Subcutaneous abdominal adipose tissue (tissue), 5 donors: ENCODE measurements around the gene LYPD6B.

Experiments used
- H3K27ac ChIP-seq: one replicate; pipeline ENCODE4 v1.7.0; 2013; ENCODE audit warnings: low read depth, mild to moderate bottlenecking, inconsistent platforms, low read length, moderate library complexity
- H3K27me3 ChIP-seq, 5 donors: one replicate each; pipeline ENCODE4 v1.7.0; 2013; ENCODE audit warnings: low read length in 5 of 5, inconsistent platforms in 1 of 5; ENCODE audit not compliant: control insufficient read depth in 5 of 5, insufficient read depth in 4 of 5
- H3K36me3 ChIP-seq, 5 donors: one replicate each; pipeline ENCODE4 v1.7.0; 2013; ENCODE audit warnings: low read length in 5 of 5; ENCODE audit not compliant: control insufficient read depth in 5 of 5, insufficient read depth in 5 of 5
- H3K4me1 ChIP-seq, 5 donors: one replicate each; pipeline ENCODE4 v1.7.0; 2013; ENCODE audit warnings: low read length in 5 of 5, mild to moderate bottlenecking in 3 of 5, moderate library complexity in 1 of 5; ENCODE audit not compliant: control insufficient read depth in 5 of 5, insufficient read depth in 5 of 5
- H3K4me3 ChIP-seq, 5 donors: one replicate each; pipeline ENCODE4 v1.7.0; 2013; ENCODE audit warnings: low read length in 5 of 5, low read depth in 1 of 5
- H3K9ac ChIP-seq, 5 donors: one replicate each; pipeline ENCODE4 v1.7.0; 2013; ENCODE audit warnings: low read length in 5 of 5, mild to moderate bottlenecking in 4 of 5, moderate library complexity in 3 of 5
- H3K9me3 ChIP-seq, 5 donors: one replicate each; pipeline ENCODE4 v1.7.0; 2013; ENCODE audit warnings: low read length in 5 of 5; ENCODE audit not compliant: control insufficient read depth in 5 of 5
- donor health status: healthy.
- donor health status: healthy.
- donor health status: healthy.
- donor health status: healthy.
- donor health status: healthy.

The LYPD6B gene

DNA sequence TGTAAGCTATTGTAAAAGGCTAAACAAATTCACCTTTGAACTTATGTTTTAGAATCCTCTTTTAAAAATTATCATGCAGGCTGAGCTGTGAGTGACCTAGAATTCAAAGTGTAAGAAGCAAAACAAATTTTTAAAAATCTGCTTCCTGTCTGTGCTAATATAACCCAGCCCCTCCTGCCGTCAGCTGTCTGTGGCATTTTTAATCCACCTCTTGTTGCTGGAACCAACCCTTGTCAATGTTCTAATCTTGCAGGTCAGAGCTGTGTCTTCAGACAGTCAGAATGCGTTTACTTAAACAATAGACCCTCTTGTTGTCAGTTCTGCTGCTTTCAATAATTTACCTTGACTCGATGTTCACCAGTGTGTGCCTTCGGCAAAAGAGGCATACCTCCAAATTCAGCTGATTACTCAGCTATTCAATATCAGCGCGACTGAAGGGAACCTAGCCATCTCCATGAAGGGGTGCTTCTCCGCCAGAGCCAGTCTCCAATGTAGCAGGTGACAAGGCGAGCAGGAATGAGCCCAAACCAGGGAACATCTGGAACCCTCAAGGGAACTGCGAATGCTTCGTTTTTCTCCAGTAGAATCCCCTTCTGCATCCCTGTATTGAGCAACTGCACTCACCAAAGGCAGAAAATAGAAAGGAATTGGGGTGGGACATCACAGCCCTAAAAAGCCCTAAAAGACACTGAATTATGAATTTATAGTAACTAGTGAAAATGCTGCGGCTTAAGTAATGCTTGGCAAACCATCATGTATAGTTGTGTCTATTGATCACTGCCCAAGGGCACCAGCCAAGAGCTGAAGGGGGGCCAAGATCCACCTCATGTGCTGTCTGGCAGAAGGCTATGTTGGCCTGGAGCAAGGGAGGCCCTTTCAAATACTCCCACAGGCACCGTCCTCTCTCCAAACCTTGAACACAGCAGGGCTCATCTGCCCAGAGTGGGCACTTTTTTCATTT lies 62.5 kb downstream of the LYPD6B start:
- Histone ChIP-seq H3K9ac (no peak overlapping the region), H3K27ac (no peak overlapping the region), H3K4me3 (no peak overlapping the region), H3K4me1 (peaks cover 0 to 11% (median 8%) of the 10 kb centered on the region in 5 donors), H3K36me3 (no peaks in the 10 kb centered on the region), H3K27me3 (no peaks in the 10 kb centered on the region), H3K9me3 (no peaks in the 10 kb centered on the region)

DNA sequence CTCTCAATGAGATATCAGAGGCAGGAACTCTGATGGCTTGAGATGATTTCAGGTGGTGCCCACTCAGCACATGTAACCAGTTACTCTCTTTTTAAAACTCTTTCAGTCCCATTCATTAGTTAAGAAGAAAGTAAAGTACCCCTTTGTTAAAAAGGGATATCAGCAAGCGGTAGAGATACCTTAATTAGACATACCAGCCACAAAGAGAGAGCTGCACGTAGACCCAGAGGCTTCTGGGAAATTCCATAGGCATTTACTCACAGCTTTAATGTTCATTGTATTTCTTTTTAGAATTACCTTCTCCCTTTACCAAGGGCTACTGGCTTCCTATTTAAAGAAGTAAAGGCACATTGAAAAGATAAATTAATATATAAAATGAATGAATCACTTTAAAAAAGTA lies 63.3 kb downstream of the LYPD6B start:
- H3K9ac ChIP-seq: no peak overlapping the region
- H3K36me3 ChIP-seq: no peaks in the 10 kb centered on the region
- H3K27me3 ChIP-seq: no peaks in the 10 kb centered on the region
- no peak overlapping the region for H3K27ac ChIP-seq
- no peak overlapping the region for H3K4me3 ChIP-seq
- H3K9me3 ChIP-seq: no peaks in the 10 kb centered on the region
- H3K4me1 ChIP-seq: peaks cover 0 to 11% (median 8%) of the 10 kb centered on the region in 5 donors

DNA sequence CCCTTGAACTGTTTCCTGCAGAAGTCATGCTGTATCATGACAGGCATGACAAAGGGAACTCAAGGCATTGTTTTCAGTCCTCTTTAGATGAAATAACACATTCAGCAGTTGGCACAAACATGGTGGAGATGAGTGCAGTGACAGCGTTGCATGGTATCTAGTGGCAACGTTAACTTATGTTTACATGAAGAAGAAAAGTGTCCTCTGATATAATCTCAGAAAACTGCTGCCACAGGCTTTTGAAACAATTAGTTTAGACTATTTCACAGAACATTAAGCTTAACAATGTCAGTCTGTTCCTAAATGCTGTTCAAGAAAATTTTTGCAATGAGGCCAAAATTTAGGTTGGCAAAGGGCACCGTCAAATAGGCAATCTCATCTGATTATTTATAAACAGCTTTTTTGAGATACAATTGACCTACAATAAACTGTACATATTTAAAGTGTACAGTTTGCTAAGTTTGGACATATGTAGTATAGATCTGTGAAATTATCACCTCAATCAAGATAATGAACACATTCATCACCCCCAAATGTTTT lies 64.7 kb downstream of the LYPD6B start:
- Histone ChIP-seq H3K27ac (no peak overlapping the region), H3K4me1 (peaks cover 0 to 11% (median 8%) of the 10 kb centered on the region in 5 donors), H3K36me3 (no peaks in the 10 kb centered on the region), H3K9me3 (no peaks in the 10 kb centered on the region), H3K27me3 (no peaks in the 10 kb centered on the region), H3K4me3 (no peak overlapping the region), H3K9ac (no peak overlapping the region)

DNA sequence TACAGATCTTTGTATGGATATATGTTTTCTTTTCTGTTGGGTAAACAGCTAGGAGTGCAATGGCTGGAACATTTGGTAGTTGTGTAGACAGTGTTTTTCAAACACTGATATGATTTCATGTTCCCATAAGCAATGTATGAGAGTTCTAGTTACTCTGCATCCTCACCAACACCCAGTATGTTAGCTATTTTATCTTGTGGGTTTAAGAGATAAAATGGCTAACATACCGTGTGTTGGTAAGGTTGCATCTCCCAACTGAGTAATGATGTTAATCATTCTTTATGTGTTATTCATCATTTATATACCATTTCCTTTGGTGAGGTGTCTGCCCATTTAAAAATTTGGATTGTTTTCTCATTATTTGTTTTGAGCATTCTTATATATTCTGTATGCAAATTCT lies 65.7 kb downstream of the LYPD6B start:
- Histone ChIP-seq H3K4me1 (peaks cover 0 to 8% (median 6%) of the 10 kb centered on the region in 5 donors), H3K27me3 (no peaks in the 10 kb centered on the region), H3K27ac (no peak overlapping the region), H3K36me3 (no peaks in the 10 kb centered on the region), H3K9me3 (no peaks in the 10 kb centered on the region), H3K9ac (no peak overlapping the region), H3K4me3 (no peak overlapping the region)

DNA sequence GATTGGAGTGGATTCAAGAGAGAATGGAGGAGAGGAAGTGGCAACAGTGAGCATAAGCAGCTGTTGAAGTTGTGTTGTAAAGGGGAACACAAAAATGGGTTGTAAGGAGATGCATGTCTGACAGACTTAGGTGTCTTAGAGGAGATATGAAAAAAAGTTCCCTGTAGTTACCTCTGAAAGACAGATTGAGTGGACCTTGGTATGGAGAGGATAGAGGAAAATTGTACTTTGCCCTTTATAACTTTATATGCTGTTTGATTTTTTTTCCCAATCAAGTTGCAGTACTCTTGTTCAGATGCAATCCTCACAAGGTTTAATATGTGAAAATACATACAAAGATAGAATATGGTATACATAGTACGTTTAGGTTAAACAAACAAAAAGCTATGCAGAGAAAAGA lies 73.6 kb downstream of the LYPD6B start:
- Histone ChIP-seq H3K36me3 (no peaks in the 10 kb centered on the region), H3K4me3 (no peak overlapping the region), H3K27ac (no peak overlapping the region), H3K9ac (no peak overlapping the region), H3K4me1 (no peaks in the 10 kb centered on the region), H3K27me3 (no peaks in the 10 kb centered on the region), H3K9me3 (peaks cover 0 to 5% (median 0%) of the 10 kb centered on the region in 5 donors)

DNA sequence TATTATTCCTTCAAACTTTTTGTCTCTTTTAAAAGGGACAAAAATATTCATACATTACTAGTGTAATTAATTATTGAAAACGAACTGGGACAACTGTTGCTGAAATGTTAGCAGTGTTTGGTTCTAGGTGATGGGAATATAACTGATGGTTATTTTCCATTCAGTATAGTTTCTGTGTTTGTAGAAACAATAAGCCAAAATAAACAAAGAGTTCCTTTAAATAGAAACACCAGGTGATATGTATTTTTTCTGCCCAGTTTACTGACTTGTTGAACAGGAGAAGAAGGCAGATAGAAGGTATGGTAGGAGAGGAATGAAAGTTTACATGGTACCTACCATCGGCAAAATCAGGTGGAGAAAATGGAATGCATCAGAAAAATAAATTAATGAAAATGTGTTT lies 74.2 kb downstream of the LYPD6B start:
- no peak overlapping the region for H3K27ac ChIP-seq
- H3K4me1 ChIP-seq: no peaks in the 10 kb centered on the region
- no peaks in the 10 kb centered on the region for H3K36me3 ChIP-seq
- H3K27me3 ChIP-seq: no peaks in the 10 kb centered on the region
- peaks cover 0 to 5% (median 0%) of the 10 kb centered on the region in 5 donors for H3K9me3 ChIP-seq
- no peak overlapping the region for H3K9ac ChIP-seq
- no peak overlapping the region for H3K4me3 ChIP-seq

DNA sequence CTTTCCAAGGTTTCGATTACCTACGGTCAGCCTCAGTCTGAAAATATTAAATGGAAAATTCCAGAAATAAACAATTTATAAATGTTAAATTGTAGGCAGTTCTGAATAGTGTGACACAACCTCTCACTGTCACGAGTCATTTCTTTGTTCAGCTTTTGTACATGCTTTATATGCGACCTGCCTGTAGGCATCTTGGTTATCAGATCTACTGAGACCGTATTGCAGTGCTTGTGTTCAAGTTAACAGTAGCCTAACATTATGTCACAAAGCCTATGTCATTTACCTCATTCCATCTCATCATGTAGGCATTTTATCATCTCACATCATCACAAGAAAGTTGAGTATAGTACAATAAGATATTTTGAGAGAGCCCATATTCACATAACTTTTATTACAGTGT lies 77.3 kb downstream of the LYPD6B start:
- Histone ChIP-seq H3K4me3 (no peak overlapping the region), H3K27ac (no peak overlapping the region), H3K27me3 (no peaks in the 10 kb centered on the region), H3K9ac (no peak overlapping the region), H3K9me3 (peaks cover 0 to 5% (median 0%) of the 10 kb centered on the region in 5 donors), H3K36me3 (no peaks in the 10 kb centered on the region), H3K4me1 (no peaks in the 10 kb centered on the region)

DNA sequence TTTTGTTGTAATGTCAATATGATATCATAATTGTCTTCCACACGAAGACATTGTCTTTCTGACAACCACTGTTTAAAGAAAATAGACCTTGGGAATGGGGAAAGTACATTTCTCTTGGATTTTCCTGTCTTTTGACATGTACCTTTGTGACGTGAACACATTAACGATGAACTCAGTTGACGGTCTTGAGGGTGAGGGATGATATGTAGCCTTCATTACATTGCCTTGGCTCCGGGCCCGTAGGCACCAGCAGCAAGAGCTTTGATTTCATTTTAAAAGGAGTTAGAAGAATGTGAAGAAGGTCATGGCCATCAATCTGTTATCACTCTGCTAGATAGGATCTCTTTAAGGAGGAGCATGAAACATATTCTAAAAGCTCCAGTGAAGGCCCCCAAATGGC lies 80.9 kb downstream of the LYPD6B start:
- H3K27ac ChIP-seq: no peak overlapping the region

DNA sequence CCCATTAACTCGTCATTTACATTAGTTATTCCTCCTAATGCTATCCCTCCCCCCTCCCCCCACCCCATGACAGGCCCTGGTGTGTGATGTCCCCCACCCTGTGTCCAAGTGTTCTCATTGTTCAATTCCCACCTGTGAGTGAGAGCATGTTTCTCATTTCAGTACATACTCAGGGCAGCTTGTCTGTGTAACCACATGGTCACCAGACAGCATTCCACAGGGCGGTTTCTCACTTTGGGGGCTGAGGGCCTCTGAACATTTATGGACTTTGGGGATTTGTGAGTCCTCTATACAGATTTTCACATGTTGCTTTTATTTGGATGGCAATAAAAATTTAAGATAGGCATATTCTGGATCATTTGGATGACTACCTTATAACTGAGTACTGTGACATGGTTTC lies 84.0 kb downstream of the LYPD6B start:
- Histone ChIP-seq H3K36me3 (no peaks in the 10 kb centered on the region), H3K9ac (no peak overlapping the region), H3K4me3 (no peak overlapping the region), H3K4me1 (no peaks in the 10 kb centered on the region), H3K27me3 (peaks cover 0 to 2% (median 0%) of the 10 kb centered on the region in 5 donors), H3K27ac (no peak overlapping the region), H3K9me3 (no peaks in the 10 kb centered on the region)

More for the DNA sequence above, 80.9 kb downstream of the LYPD6B start:
- Histone ChIP-seq H3K9ac (no peak overlapping the region), H3K4me1 (no peaks in the 10 kb centered on the region), H3K27me3 (peaks cover 0 to 2% (median 0%) of the 10 kb centered on the region in 5 donors), H3K4me3 (no peak overlapping the region), H3K9me3 (peaks cover 0 to 5% (median 0%) of the 10 kb centered on the region in 5 donors), H3K36me3 (no peaks in the 10 kb centered on the region)

DNA sequence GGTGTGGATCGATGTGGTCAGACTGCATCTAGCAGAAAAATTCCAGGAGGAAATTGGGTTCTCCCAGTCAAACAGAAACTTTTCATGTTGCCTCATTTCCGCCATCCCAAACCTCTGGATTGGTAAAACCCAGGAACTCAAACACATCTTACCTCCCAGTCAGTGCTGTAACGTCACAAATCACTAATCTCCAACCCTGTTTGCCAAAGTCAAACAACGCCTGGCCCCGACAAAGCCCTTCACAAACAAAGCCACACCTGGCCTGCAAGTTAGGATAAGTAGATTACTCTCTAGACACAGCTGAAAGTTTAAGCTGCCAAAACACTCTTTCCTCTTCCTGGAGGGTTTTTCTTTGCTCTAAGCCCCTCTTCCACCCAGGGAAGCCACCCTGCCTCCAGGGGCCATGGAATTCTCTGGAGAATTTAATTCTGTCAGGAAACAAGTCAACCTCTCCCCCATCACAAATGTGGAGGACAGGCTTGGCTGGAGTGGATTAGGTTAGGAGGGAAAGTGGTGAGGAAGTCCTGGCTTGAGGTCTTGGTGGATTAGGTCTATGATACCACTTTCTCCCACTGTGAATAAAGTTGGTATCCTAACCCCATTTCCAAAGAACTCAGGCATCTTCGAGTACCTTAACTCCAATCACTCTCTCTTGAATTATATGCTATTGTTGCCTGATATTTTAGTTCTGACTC lies 86.7 kb downstream of the LYPD6B start:
- H3K9me3 ChIP-seq: no peaks in the 10 kb centered on the region
- H3K4me1 ChIP-seq: no peaks in the 10 kb centered on the region
- H3K4me3 ChIP-seq: no peak overlapping the region
- peaks cover 0 to 2% (median 0%) of the 10 kb centered on the region in 5 donors for H3K27me3 ChIP-seq
- H3K27ac ChIP-seq: no peak overlapping the region
- no peaks in the 10 kb centered on the region for H3K36me3 ChIP-seq
- H3K9ac ChIP-seq: no peak overlapping the region
